T-helper 17 cell (primary cell): Measurements from ENCODE around the gene URB1. TPM values are rescaled to one million over a fixed set of nuclear protein-coding genes. Genes with fewer than 3 reads are reported as not detected.

Experiments used
- ATAC-seq: fragments of 150-1000 bp; cut with Tn5 transposase; 2 replicates; pipeline ENCODE4 v1.10.0; 2021; ENCODE audit warnings: mild to moderate bottlenecking, moderate library complexity
- DNase-seq, 3 donors: peaks; one replicate each; pipeline versions ENCODE4 v3.0.0 to v3.0.0-alpha.2; 2020 to 2021
- H3K9me3 ChIP-seq: one replicate; pipeline ENCODE4 v1.7.0; 2013; ENCODE audit warnings: low read length, mild to moderate bottlenecking; ENCODE audit not compliant: control insufficient read depth, poor library complexity, severe bottlenecking
- H3K27ac Mint-ChIP-seq: one replicate; pipeline ENCODE4 v1.8.0; 2022; ENCODE audit warnings: mild to moderate bottlenecking, moderate library complexity, mixed read lengths
- H3K27me3 Mint-ChIP-seq: one replicate; pipeline ENCODE4 v1.8.0; 2022; ENCODE audit warnings: mixed read lengths
- H3K36me3 Mint-ChIP-seq: one replicate; pipeline ENCODE4 v1.8.0; 2022; ENCODE audit warnings: low read depth, mixed read lengths
- H3K4me1 Mint-ChIP-seq: one replicate; pipeline ENCODE4 v1.8.0; 2022; ENCODE audit warnings: mild to moderate bottlenecking, mixed read lengths
- H3K4me3 Mint-ChIP-seq: one replicate; pipeline ENCODE4 v1.8.0; 2022; ENCODE audit warnings: mild to moderate bottlenecking, moderate library complexity, mixed read lengths
- total RNA-seq, 4 donors: library from RNA in 2 of 4; stranded (reverse) in 2 of 4; gene quantifications; one replicate each; pipeline ENCODE4 v1.2.3 and lab custom pipeline; 2022 to 2026

URB1 gene
- total RNA-seq, 2 donors from 2014 or later = 11.2 to 11.8 TPM

GRCh38 chr21:32337206-32337605, 55.6 kb downstream of the URB1 start:
- Mint-ChIP-seq H3K36me3 (peaks cover 16% of the 10 kb centered on the region), H3K27ac (no peak overlapping the region), H3K4me3 (no peak overlapping the region)

GRCh38 chr21:32336711-32337110, 56.1 kb downstream of the URB1 start:
- H3K36me3 Mint-ChIP-seq = peaks cover 16% of the 10 kb centered on the region
- DNase-seq (no peak), ATAC-seq (no peak)
- peaks cover 6% of the 10 kb centered on the region for H3K4me1 Mint-ChIP-seq
- no peak overlapping the region for H3K27ac Mint-ChIP-seq
- H3K27me3 Mint-ChIP-seq = no peaks in the 10 kb centered on the region
- H3K4me3 Mint-ChIP-seq = no peak overlapping the region
- no peaks in the 10 kb centered on the region for H3K9me3 ChIP-seq

More at GRCh38 chr21:32337206-32337605, 55.6 kb downstream of the URB1 start:
- no peaks in the 10 kb centered on the region for H3K9me3 ChIP-seq
- Mint-ChIP-seq H3K4me1 (peaks cover 6% of the 10 kb centered on the region), H3K27me3 (no peaks in the 10 kb centered on the region)
- DNase-seq (no peak), ATAC-seq (no peak)

- Mint-ChIP-seq H3K4me1 (peaks cover 6% of the 10 kb centered on the region), H3K27me3 (no peaks in the 10 kb centered on the region), H3K4me3 (no peak overlapping the region), H3K27ac (peak overlapping the region; percentile 80), H3K36me3 (peaks cover 18% of the 10 kb centered on the region)
- ATAC-seq (no peak), DNase-seq (no peak)
- H3K9me3 ChIP-seq = no peaks in the 10 kb centered on the region
These were observed 56.9 kb downstream of the URB1 start for GRCh38 chr21:32335601-32336575.

DNA sequence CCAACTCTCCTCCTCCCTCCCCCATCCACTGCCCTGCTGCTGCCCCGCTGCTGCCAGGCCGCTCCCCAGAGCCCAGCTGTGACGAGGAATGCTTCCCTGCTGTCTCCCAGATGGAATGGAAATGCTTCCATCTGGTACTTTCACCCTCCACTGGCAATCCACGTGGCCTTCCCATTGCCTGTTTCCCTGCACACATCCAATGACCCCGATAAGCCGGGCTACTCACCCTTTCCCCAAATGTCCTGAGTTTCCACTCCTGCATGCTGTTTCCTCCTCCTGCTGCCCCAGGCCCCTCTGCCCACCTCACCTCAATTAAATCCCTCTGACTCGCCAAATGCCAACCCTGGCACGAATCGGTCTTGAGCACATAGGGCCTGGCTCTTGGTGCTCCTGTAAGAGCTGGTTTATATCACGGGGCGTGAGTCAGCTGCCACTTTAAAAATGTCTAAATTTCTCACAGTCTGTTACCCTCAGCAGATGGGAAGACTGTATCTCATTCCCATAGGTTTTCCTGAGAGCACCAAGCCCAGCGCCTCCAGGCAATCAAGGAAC, 57.8 kb downstream of the URB1 start:
- no peaks in the 10 kb centered on the region for H3K9me3 ChIP-seq
- ATAC-seq = no peak
- H3K4me1 Mint-ChIP-seq = peaks cover 6% of the 10 kb centered on the region
- peak overlapping the region; percentile 80 for H3K27ac Mint-ChIP-seq
- no peak for DNase-seq
- peaks cover 14% of the 10 kb centered on the region for H3K36me3 Mint-ChIP-seq
- no peak overlapping the region for H3K4me3 Mint-ChIP-seq
- H3K27me3 Mint-ChIP-seq = no peaks in the 10 kb centered on the region

- H3K27me3 Mint-ChIP-seq = no peaks in the 10 kb centered on the region
- peaks cover 6% of the 10 kb centered on the region for H3K4me1 Mint-ChIP-seq
- no peak overlapping the region for H3K4me3 Mint-ChIP-seq
- no peak for DNase-seq
- ATAC-seq = no peak
- no peak overlapping the region for H3K27ac Mint-ChIP-seq
- H3K36me3 Mint-ChIP-seq = peaks cover 11% of the 10 kb centered on the region
- H3K9me3 ChIP-seq = no peaks in the 10 kb centered on the region
These were observed 58.7 kb downstream of the URB1 start for GRCh38 chr21:32333953-32334673.

DNA sequence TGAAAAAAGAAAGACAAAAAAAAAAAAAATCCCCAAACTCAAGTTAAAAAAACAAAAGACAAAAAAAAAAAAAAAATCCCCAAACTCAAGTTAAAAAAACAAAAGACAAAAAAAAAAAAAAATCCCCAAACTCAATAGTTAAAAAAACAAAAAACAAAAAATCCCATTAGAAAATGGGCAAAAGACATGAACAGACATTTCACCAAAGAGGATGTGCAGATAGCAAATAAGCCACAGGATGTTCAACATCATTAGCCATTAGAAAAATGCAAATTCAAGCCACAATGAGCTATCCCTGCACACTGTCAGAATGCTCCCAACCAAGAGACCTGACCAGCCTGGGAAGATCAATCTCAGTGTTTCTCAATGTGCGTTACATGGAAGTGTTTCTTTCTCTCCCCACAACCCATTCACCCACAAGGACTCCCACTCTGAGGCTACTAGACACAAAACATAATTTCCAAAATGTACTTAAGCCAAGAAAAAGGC, 60.3 kb downstream of the URB1 start:
- Mint-ChIP-seq H3K4me3 (no peak overlapping the region), H3K27ac (no peak overlapping the region), H3K36me3 (peaks cover 5% of the 10 kb centered on the region), H3K4me1 (peaks cover 6% of the 10 kb centered on the region), H3K27me3 (no peaks in the 10 kb centered on the region)
- DNase-seq = no peak
- no peaks in the 10 kb centered on the region for H3K9me3 ChIP-seq
- no peak for ATAC-seq

DNA sequence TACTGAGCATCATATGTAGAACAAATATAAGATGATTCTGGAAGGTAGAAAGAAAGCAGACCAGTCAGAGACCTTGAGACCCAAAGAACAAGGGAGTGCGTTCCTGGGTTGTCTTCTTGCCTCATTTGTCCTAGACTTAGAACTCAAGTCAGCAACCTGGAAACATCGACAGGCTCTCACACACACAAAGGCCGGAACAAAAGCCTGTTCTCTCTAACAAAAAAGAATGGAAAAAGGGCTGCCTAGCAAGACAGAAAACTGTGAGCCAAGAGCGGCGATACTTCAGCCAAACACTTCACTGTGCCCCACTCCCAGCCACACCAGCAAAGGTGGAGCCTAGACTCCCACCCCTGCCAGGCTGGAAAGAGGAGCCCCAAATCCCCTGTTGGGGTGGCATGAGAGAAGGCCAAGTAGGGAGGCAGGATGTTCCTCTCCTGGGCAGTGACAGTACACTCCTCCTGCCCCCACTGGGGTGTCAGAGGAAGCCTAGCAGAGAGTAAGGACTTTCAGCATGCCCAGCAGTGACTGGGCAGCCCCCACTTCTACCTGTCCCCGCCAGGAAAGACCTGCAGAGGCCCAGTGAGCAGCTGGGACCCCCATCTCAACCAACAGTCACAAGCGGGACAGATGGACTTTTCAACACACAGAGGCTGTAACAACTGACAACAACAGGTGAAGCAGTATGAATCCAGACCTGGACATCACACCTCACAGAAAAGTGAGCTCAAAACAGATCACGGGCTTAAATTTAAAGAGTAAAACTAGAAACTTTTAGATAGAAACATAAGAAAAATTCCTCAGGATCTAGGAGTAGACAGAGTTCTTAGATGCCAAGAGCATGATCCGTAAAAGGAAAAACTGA, 61.1 kb downstream of the URB1 start:
- no peaks in the 10 kb centered on the region for H3K27me3 Mint-ChIP-seq
- H3K27ac Mint-ChIP-seq = no peak overlapping the region
- H3K4me1 Mint-ChIP-seq = peaks cover 6% of the 10 kb centered on the region
- peaks cover 6% of the 10 kb centered on the region for H3K36me3 Mint-ChIP-seq
- no peaks in the 10 kb centered on the region for H3K9me3 ChIP-seq
- H3K4me3 Mint-ChIP-seq = no peak overlapping the region
- no peak for ATAC-seq
- no peak for DNase-seq

GRCh38 chr21:32330784-32331311, 62.0 kb downstream of the URB1 start:
- no peak overlapping the region for H3K27ac Mint-ChIP-seq
- H3K4me1 Mint-ChIP-seq = peaks cover 7% of the 10 kb centered on the region
- no peaks in the 10 kb centered on the region for H3K9me3 ChIP-seq
- no peaks in the 10 kb centered on the region for H3K27me3 Mint-ChIP-seq
- DNase-seq (no peak), ATAC-seq (no peak)
- no peak overlapping the region for H3K4me3 Mint-ChIP-seq
- peaks cover 8% of the 10 kb centered on the region for H3K36me3 Mint-ChIP-seq

GRCh38 chr21:32329776-32330175, 63.0 kb downstream of the URB1 start:
- Mint-ChIP-seq H3K27me3 (no peaks in the 10 kb centered on the region), H3K4me1 (peaks cover 4% of the 10 kb centered on the region), H3K27ac (no peak overlapping the region), H3K4me3 (no peak overlapping the region), H3K36me3 (peaks cover 9% of the 10 kb centered on the region)
- DNase-seq (no peak), ATAC-seq (no peak)
- H3K9me3 ChIP-seq = no peaks in the 10 kb centered on the region

- H3K9me3 ChIP-seq = no peaks in the 10 kb centered on the region
- Mint-ChIP-seq H3K27me3 (no peaks in the 10 kb centered on the region), H3K4me1 (peaks cover 4% of the 10 kb centered on the region), H3K4me3 (no peak overlapping the region), H3K36me3 (peaks cover 10% of the 10 kb centered on the region), H3K27ac (no peak overlapping the region)
- DNase-seq (no peak), ATAC-seq (no peak)
These were observed 63.5 kb downstream of the URB1 start for GRCh38 chr21:32329331-32329730.

DNA sequence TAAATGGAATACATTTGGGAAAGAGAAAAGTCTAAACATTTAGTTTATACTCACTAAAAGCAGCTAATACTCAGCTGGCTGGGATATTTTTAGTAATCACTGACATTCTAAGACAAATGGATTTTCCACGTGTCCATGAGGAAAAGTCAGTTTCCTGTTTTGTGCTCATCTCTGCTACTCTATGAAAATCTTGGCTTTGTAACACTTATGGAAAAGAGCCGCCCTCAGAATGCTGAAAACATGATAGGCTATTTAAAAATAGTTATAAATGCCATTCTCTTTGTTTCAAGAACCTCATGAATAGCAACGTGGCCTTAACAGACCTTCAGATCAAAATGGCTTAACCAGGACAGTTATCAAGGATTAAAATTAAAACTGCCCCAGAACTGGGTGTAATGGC, 64.2 kb downstream of the URB1 start:
- Mint-ChIP-seq H3K4me1 (peaks cover 4% of the 10 kb centered on the region), H3K27me3 (no peaks in the 10 kb centered on the region), H3K36me3 (peaks cover 13% of the 10 kb centered on the region), H3K27ac (no peak overlapping the region), H3K4me3 (no peak overlapping the region)
- no peak for DNase-seq
- H3K9me3 ChIP-seq = no peaks in the 10 kb centered on the region
- ATAC-seq = no peak

DNA sequence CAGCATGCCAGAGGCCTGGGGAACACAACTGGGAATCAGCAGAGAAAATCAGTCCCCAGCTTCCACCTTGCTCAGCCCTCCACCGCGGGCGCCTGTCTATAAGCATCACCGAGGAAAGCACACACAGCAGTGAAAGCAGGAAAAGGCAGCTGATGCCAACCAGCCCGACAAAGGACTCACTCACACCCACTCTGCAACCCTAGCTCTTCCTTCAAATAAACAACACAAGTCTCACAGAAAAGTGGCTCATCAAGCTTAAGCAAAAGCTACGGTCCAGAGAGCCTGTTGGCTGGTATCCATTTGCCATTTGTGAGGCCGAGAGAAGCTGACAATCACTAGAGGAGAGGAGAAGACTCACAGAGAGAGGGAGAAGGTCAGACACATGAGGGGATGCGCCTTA, 67.1 kb downstream of the URB1 start:
- H3K36me3 Mint-ChIP-seq = peaks cover 14% of the 10 kb centered on the region
- peaks cover 4% of the 10 kb centered on the region for H3K4me1 Mint-ChIP-seq
- no peak overlapping the region for H3K4me3 Mint-ChIP-seq
- ATAC-seq (no peak), DNase-seq (no peak)
- H3K27ac Mint-ChIP-seq = no peak overlapping the region
- no peaks in the 10 kb centered on the region for H3K9me3 ChIP-seq
- H3K27me3 Mint-ChIP-seq = no peaks in the 10 kb centered on the region
